ENCODE measurements around the gene UPB1.
"Not testable (repeated sequence)": the region's sequence is repeated elsewhere in the genome, so short reads cannot be mapped to it uniquely, and the experiment has no call there.

The UPB1 gene

GRCh38 chr22:24525416-24526037 is 30.4 kb downstream of the UPB1 start:
- Histone ChIP-seq H3K4me1 (no peaks in the 10 kb centered on the region), H3K27me3 (ENCODE audit: control insufficient read depth, insufficient read depth, low read length) (no peaks in the 10 kb centered on the region), H3K79me2 (no peaks in the 10 kb centered on the region), H3K4me3 (ENCODE audit: low read depth, low read length) (no peak overlapping the region), H3K36me3 (ENCODE audit: control insufficient read depth, insufficient read depth, low read length) (no peaks in the 10 kb centered on the region), H3K27ac (no peak overlapping the region), H3K9ac (no peak overlapping the region), H2AFZ (no peak overlapping the region), H3K4me2 (ENCODE audit: low read length) (no peak overlapping the region), H3K9me3 (ENCODE audit: control insufficient read depth, low read length) (no peaks in the 10 kb centered on the region)
- peak; percentile 67 for TF ChIP-seq CTCF (IDR thresholded peaks at IDR 0.05)

GRCh38 chr22:24526191-24526590 is 31.1 kb downstream of the UPB1 start:
- no peak overlapping the region for H2AFZ ChIP-seq
- H3K9ac ChIP-seq: no peak overlapping the region
- H3K4me2 ChIP-seq (ENCODE audit: low read length): no peak overlapping the region
- H3K4me1 ChIP-seq: no peaks in the 10 kb centered on the region
- no peak for TF ChIP-seq CTCF (IDR thresholded peaks at IDR 0.05)
- H3K79me2 ChIP-seq: no peaks in the 10 kb centered on the region
- no peaks in the 10 kb centered on the region for H3K9me3 ChIP-seq (ENCODE audit: control insufficient read depth, low read length)
- H3K27ac ChIP-seq: no peak overlapping the region
- H3K36me3 ChIP-seq (ENCODE audit: control insufficient read depth, insufficient read depth, low read length): no peaks in the 10 kb centered on the region
- H3K27me3 ChIP-seq (ENCODE audit: control insufficient read depth, insufficient read depth, low read length): no peaks in the 10 kb centered on the region
- no peak overlapping the region for H3K4me3 ChIP-seq (ENCODE audit: low read depth, low read length)

GRCh38 chr22:24529898-24530297 is 34.8 kb downstream of the UPB1 start:
- Histone ChIP-seq H3K4me2 (ENCODE audit: low read length) (no peak overlapping the region), H3K9ac (no peak overlapping the region), H3K9me3 (ENCODE audit: control insufficient read depth, low read length) (no peaks in the 10 kb centered on the region), H3K4me1 (no peaks in the 10 kb centered on the region), H3K79me2 (no peaks in the 10 kb centered on the region), H3K36me3 (ENCODE audit: control insufficient read depth, insufficient read depth, low read length) (no peaks in the 10 kb centered on the region), H3K4me3 (ENCODE audit: low read depth, low read length) (no peak overlapping the region), H2AFZ (no peak overlapping the region), H3K27ac (no peak overlapping the region), H3K27me3 (ENCODE audit: control insufficient read depth, insufficient read depth, low read length) (no peaks in the 10 kb centered on the region)
- no peak for TF ChIP-seq CTCF (IDR thresholded peaks at IDR 0.05)

- H3K4me1 ChIP-seq; H3K27me3 ChIP-seq (ENCODE audit: control insufficient read depth, insufficient read depth, low read length); H3K36me3 ChIP-seq (ENCODE audit: control insufficient read depth, insufficient read depth, low read length); H3K4me3 ChIP-seq (ENCODE audit: low read depth, low read length); H3K4me2 ChIP-seq (ENCODE audit: low read length); H3K9me3 ChIP-seq (ENCODE audit: control insufficient read depth, low read length); H3K9ac ChIP-seq; H3K27ac ChIP-seq; H3K79me2 ChIP-seq; H2AFZ ChIP-seq: not testable (repeated sequence)
Measured at GRCh38 chr22:24530968-24531367, 35.8 kb downstream of the UPB1 start.

- no peak for TF ChIP-seq CTCF (IDR thresholded peaks at IDR 0.05)
- H3K79me2 ChIP-seq: no peaks in the 10 kb centered on the region
- no peak overlapping the region for H3K4me2 ChIP-seq (ENCODE audit: low read length)
- no peaks in the 10 kb centered on the region for H3K36me3 ChIP-seq (ENCODE audit: control insufficient read depth, insufficient read depth, low read length)
- H3K27ac ChIP-seq: no peak overlapping the region
- no peak overlapping the region for H3K4me3 ChIP-seq (ENCODE audit: low read depth, low read length)
- H3K9ac ChIP-seq: no peak overlapping the region
- no peaks in the 10 kb centered on the region for H3K27me3 ChIP-seq (ENCODE audit: control insufficient read depth, insufficient read depth, low read length)
- H2AFZ ChIP-seq: no peak overlapping the region
- no peaks in the 10 kb centered on the region for H3K9me3 ChIP-seq (ENCODE audit: control insufficient read depth, low read length)
- H3K4me1 ChIP-seq: no peaks in the 10 kb centered on the region
Measured at GRCh38 chr22:24532075-24532474, 36.9 kb downstream of the UPB1 start.
